ENCODE data around the gene CHD3.

Gene CHD3

GRCh38 chr17:7915179-7915610 is 26.6 kb downstream of the CHD3 start:
- TF ChIP-seq, protein P1, sequence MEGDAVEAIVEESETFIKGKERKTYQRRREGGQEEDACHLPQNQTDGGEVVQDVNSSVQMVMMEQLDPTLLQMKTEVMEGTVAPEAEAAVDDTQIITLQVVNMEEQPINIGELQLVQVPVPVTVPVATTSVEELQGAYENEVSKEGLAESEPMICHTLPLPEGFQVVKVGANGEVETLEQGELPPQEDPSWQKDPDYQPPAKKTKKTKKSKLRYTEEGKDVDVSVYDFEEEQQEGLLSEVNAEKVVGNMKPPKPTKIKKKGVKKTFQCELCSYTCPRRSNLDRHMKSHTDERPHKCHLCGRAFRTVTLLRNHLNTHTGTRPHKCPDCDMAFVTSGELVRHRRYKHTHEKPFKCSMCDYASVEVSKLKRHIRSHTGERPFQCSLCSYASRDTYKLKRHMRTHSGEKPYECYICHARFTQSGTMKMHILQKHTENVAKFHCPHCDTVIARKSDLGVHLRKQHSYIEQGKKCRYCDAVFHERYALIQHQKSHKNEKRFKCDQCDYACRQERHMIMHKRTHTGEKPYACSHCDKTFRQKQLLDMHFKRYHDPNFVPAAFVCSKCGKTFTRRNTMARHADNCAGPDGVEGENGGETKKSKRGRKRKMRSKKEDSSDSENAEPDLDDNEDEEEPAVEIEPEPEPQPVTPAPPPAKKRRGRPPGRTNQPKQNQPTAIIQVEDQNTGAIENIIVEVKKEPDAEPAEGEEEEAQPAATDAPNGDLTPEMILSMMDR (IDR thresholded peaks at IDR 0.05), result no peak
- peak overlapping the region; percentile 85 to 98 for H3K27ac ChIP-seq
- peak overlapping the region; percentile 79 for H3K4me3 ChIP-seq
- peak; percentile 86 for DNase-seq (ENCODE audit: low spot score)

DNA sequence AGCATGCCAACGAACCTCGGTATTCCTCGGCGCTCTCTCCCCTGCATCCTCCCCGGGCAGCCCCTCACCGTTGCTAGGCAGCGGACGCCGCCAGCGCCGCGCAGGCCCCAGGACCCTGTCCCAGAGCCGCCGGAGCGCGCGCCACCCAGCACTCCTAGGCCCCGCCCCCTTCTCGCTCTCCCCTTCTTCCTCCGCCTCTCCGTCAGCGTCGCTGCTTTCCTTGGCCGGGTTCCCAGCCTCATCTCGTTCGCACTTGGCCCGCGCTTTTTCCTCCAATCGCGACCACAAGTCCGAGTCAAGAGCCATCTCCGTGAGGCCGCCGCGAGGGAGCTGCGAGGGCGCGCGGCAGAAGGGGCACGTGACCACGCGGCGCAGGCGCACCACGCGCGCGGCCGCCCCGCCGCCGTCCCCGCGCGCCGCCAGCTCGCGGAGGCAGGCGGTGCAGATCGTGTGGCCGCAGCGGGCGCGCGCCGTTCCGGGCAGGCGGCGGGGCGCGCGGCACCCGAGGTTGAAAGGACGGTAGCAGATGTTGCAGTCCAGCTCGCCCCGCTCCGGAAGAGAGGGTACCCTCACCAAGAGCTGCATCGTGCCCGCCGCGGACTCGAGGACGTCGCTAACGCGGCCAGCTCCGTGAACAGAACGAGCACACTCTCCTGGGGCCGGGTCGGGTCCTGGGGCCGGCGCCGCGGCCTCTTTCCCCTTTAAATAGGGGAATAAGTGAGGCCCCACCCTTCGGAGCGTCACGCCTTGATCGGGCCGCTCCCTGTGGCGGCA is 27.2 kb downstream of the CHD3 start, which contains the start of gene RNF227:
Gene RNF227 (minus strand): TSS at position 679 of the 774 bp plus-strand sequence. CDS start 94 bp downstream, at position 585.
- peak; percentile 94 for DNase-seq (ENCODE audit: low spot score)
- Histone ChIP-seq H3K4me3 (peak within 1 kb of the TSS; percentile 79), H3K27ac (peak within 1 kb of the TSS; percentile 85 to 98)
- TF ChIP-seq, protein P1 (IDR thresholded peaks at IDR 0.05), result no peak

DNA sequence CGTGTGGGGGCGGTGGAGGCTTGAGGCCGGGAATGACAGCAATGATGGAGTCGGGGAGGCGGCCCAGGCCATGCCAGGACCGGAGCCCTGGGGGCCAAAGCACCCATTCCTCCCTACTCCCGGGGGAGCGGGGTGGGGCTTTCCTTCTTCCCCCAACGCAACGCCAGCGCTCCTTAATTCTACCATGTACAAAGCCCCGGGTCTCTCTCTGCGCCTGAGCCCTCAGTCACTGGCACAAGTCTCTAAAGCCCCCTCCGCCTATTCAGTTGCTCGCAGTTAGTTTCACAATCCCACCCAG is 27.7 kb downstream of the CHD3 start:
- H3K4me3 ChIP-seq, result peak overlapping the region; percentile 79
- TF ChIP-seq, protein P1 (IDR thresholded peaks at IDR 0.05), result no peak
- H3K27ac ChIP-seq, result peak overlapping the region; percentile 85 to 98
- no peak for DNase-seq (ENCODE audit: low spot score)

DNA sequence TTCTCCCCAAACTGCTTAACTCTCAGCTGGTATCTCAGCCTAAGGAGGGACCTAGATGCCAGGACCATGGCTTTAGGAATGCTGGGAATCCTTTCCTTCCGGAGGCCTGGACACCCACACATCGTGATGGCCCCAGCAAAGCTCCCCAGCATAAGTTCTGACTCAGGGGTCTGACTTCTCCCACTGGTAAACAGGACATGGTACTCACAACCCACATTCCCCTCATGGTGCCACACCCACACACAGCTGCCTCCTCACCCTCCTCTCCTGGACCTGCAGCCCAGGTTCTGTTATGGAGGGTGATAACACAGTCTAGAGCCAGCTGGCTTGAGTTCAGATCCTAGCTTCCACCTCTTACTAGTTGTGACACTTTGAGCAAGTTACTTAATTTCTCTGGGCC is 28.2 kb downstream of the CHD3 start:
- peak overlapping the region; percentile 79 for H3K4me3 ChIP-seq
- H3K27ac ChIP-seq, result peak overlapping the region in 1 of 2 donors; percentile 98
- DNase-seq (ENCODE audit: low spot score), result no peak
- TF ChIP-seq, protein P1 (IDR thresholded peaks at IDR 0.05), result no peak

- no peak for DNase-seq (ENCODE audit: low spot score)
- peak overlapping the region; percentile 82 for H3K4me3 ChIP-seq
- peak overlapping the region; percentile 50 to 77 for H3K27ac ChIP-seq
- TF ChIP-seq, protein P1 (IDR thresholded peaks at IDR 0.05), result no peak
Measured at GRCh38 chr17:7922269-7922844, 33.8 kb downstream of the CHD3 start.

GRCh38 chr17:7922845-7923628 is 34.4 kb downstream of the CHD3 start:
- peak; percentile 85 for DNase-seq (ENCODE audit: low spot score)
- peak overlapping the region; percentile 50 to 77 for H3K27ac ChIP-seq

More at GRCh38 chr17:7922845-7923628, 34.4 kb downstream of the CHD3 start:
- peak overlapping the region; percentile 82 for H3K4me3 ChIP-seq
- TF ChIP-seq, protein P1 (IDR thresholded peaks at IDR 0.05), result no peak

Data from coronary artery (tissue), 2 donors.